HepG2 (cell line): Measurements from ENCODE around the gene RRBP1. TPM values are rescaled to one million over a fixed set of nuclear protein-coding genes. Genes with fewer than 3 reads are reported as not detected.
A peak's percentile ranks its signal among the peaks of the same experiment; 100 is the strongest.

Experiments
- ATAC-seq: fragments of 200-7000 bp; cut with Tn5 transposase; 3 replicates; pipeline ENCODE4 v1.9.1; 2020; ENCODE audit warnings: mild to moderate bottlenecking, moderate library complexity
- BruUV-seq: library from RNA; stranded (reverse); fragments of 400-500 nt; replicated peaks from 2 replicates; lab custom pipeline; 2021; lab: Mats Ljungman, UMichigan
- CTCF ChIA-PET: fragments of 300-600 bp; formaldehyde crosslinking; extraction: SDS; loops from one replicate; lab custom pipeline; 2021; ENCODE audit warnings: low total read pairs, inconsistent platforms, low intra/inter-chr PET ratio; lab: Yijun Ruan, JAX
- POLR2A ChIA-PET: fragments of 350-600 bp; sonication (Branson Sonifier 250); formaldehyde crosslinking; loops from one replicate; lab custom pipeline; 2020; ENCODE audit warnings: antibody characterized with exemption, inconsistent platforms; lab: Yijun Ruan, JAX
- DNase-seq: peaks from one replicate; pipeline ENCODE4 v3.0.0-alpha.2; 2015; ENCODE audit warnings: low spot score
- FAIRE-seq: peaks from 3 replicates; lab custom pipeline; 2011; peaks lifted over from hg19 to GRCh38; lab: Jason Lieb, UNC
- H2AFZ ChIP-seq: one replicate; pipeline ENCODE4 v1.6.1; 2011; ENCODE audit warnings: low read length, inconsistent platforms
- H3K27ac ChIP-seq: fragments of 300-600 bp; 3 replicates; pipeline ENCODE4 v1.8.0; 2011; ENCODE audit warnings: mixed run types, mild to moderate bottlenecking, mixed read lengths, low read length, inconsistent platforms; ENCODE audit not compliant: insufficient read depth; ENCODE audit errors: extremely low read length
- H3K27me3 ChIP-seq, 2 experiments: fragments of 200-600 bp in 1 of 2; 2 replicates in 1 of 2; 3 replicates in 1 of 2; pipeline versions ENCODE4 v1.6.0 to v1.8.0; 2011; ENCODE audit warnings: low read length in 2 of 2, mild to moderate bottlenecking in 2 of 2, moderate library complexity in 2 of 2, inconsistent platforms in 1 of 2; ENCODE audit not compliant: insufficient read depth in 2 of 2, control insufficient read depth in 1 of 2
- H3K36me3 ChIP-seq, 2 experiments: fragments of 200-600 bp in 1 of 2; replicated peaks in 1 of 2; 2 replicates in 1 of 2; 3 replicates in 1 of 2; pipeline versions ENCODE4 v1.5.1 to v1.8.0; 2011; ENCODE audit warnings: low read length in 2 of 2, inconsistent platforms in 1 of 2; ENCODE audit not compliant: insufficient read depth in 2 of 2, control insufficient read depth in 1 of 2
- H3K4me1 ChIP-seq: 2 replicates; pipeline ENCODE4 v1.5.1; 2012; ENCODE audit warnings: low read length, inconsistent platforms; ENCODE audit not compliant: insufficient read depth
- H3K4me2 ChIP-seq: 2 replicates; pipeline ENCODE4 v1.6.0; 2011; ENCODE audit warnings: low read depth, low read length, inconsistent platforms
- H3K4me3 ChIP-seq, 3 experiments: fragments of 200-600 bp in 1 of 3; sonication (generic), shearing (Covaris generic) in 1 of 3; replicated peaks in 1 of 3; 2 replicates each; pipeline ENCODE4 v1.5.1; 2011 to 2016; ENCODE audit warnings: low read length in 3 of 3, inconsistent platforms in 2 of 3, low read depth in 2 of 3, mild to moderate bottlenecking in 2 of 3, control low read depth in 1 of 3, mixed read lengths in 1 of 3; ENCODE audit not compliant: insufficient read depth in 1 of 3
- H3K79me2 ChIP-seq: one replicate; pipeline ENCODE4 v1.6.1; 2011; ENCODE audit warnings: low read length, inconsistent platforms; ENCODE audit not compliant: insufficient read depth
- H3K9ac ChIP-seq: 2 replicates; pipeline ENCODE4 v1.6.0; 2011; ENCODE audit warnings: mild to moderate bottlenecking, low read depth, low read length, inconsistent platforms; ENCODE audit not compliant: insufficient read depth
- H3K9me3 ChIP-seq: 2 replicates; pipeline ENCODE4 v1.5.1; 2012; ENCODE audit warnings: mild to moderate bottlenecking, low read length
- H4K20me1 ChIP-seq: 2 replicates; pipeline ENCODE4 v1.6.0; 2011; ENCODE audit warnings: inconsistent platforms, mild to moderate bottlenecking, low read length, moderate library complexity; ENCODE audit not compliant: insufficient read depth
- ELK4 ChIP-seq: sonication (generic); formaldehyde crosslinking; IDR thresholded peaks from 2 replicates; pipeline ENCODE4 v1.9.0; 2021; ENCODE audit warnings: missing genetic modification reagents, borderline replicate concordance
- MYNN ChIP-seq: sonication (generic); formaldehyde crosslinking; IDR thresholded peaks from 2 replicates; pipeline ENCODE4 v1.4.0; 2020; ENCODE audit warnings: mild to moderate bottlenecking, low read depth, missing genetic modification reagents
- PRPF4 ChIP-seq: fragments of 200-400 bp; formaldehyde crosslinking; IDR thresholded peaks from 2 replicates; pipeline ENCODE4 v1.6.1; 2016; ENCODE audit warnings: low read length, low read depth; ENCODE audit not compliant: poor library complexity, severe bottlenecking
- REPIN1 ChIP-seq: sonication (generic); formaldehyde crosslinking; IDR thresholded peaks from 2 replicates; pipeline ENCODE4 v1.8.0; 2022; ENCODE audit warnings: missing genetic modification reagents, low read depth, mild to moderate bottlenecking, borderline replicate concordance
- TFDP2 ChIP-seq: sonication (generic); formaldehyde crosslinking; IDR thresholded peaks from 2 replicates; pipeline ENCODE4 v1.4.0; 2020; ENCODE audit warnings: missing genetic modification reagents
- ZBTB10 ChIP-seq: sonication (generic); formaldehyde crosslinking; IDR thresholded peaks from 2 replicates; pipeline ENCODE4 v1.4.0; 2020; ENCODE audit warnings: missing genetic modification reagents, borderline replicate concordance
- ZBTB3 ChIP-seq: sonication (generic); formaldehyde crosslinking; IDR thresholded peaks from 2 replicates; pipeline ENCODE4 v1.4.0; 2020; ENCODE audit warnings: low read depth, mild to moderate bottlenecking, moderate library complexity, missing genetic modification reagents, borderline replicate concordance
- ZBTB7B ChIP-seq: sonication (generic); formaldehyde crosslinking; IDR thresholded peaks from 2 replicates; pipeline ENCODE4 v1.4.0; 2020; ENCODE audit warnings: missing genetic modification reagents
- ZC3H13 ChIP-seq: sonication (generic); formaldehyde crosslinking; IDR thresholded peaks from 2 replicates; pipeline ENCODE4 v1.8.1; 2023; ENCODE audit warnings: mild to moderate bottlenecking, missing genetic modification reagents, moderate library complexity
- ZC3H4 ChIP-seq: sonication (generic); formaldehyde crosslinking; IDR thresholded peaks from 2 replicates; pipeline ENCODE4 v1.4.0; 2020; ENCODE audit warnings: missing genetic modification reagents, borderline replicate concordance
- ZFP91 ChIP-seq: sonication (generic); formaldehyde crosslinking; IDR thresholded peaks from 2 replicates; pipeline ENCODE4 v1.9.0; 2022; ENCODE audit warnings: missing genetic modification reagents, mild to moderate bottlenecking, borderline replicate concordance
- ZNF230 ChIP-seq: sonication (generic); formaldehyde crosslinking; IDR thresholded peaks from 2 replicates; pipeline ENCODE4 v1.4.0; 2020; ENCODE audit warnings: mild to moderate bottlenecking, missing genetic modification reagents
- ZNF354B ChIP-seq: sonication (generic); formaldehyde crosslinking; IDR thresholded peaks from 2 replicates; pipeline ENCODE4 v1.8.0; 2022; ENCODE audit warnings: mild to moderate bottlenecking, missing genetic modification reagents
- ZNF451 ChIP-seq: sonication (generic); formaldehyde crosslinking; IDR thresholded peaks from 2 replicates; pipeline ENCODE4 v1.5.0; 2020; ENCODE audit warnings: mild to moderate bottlenecking, missing genetic modification reagents
- ZNF564 ChIP-seq: sonication (generic); formaldehyde crosslinking; IDR thresholded peaks from 2 replicates; pipeline ENCODE4 v1.8.1; 2023; ENCODE audit warnings: mild to moderate bottlenecking, missing genetic modification reagents
- ZNF781 ChIP-seq: sonication (generic); formaldehyde crosslinking; IDR thresholded peaks from 2 replicates; pipeline ENCODE4 v1.5.1; 2020; ENCODE audit warnings: borderline replicate concordance, mild to moderate bottlenecking, missing genetic modification reagents; ENCODE audit errors: not compliant biosample characterization
- WGBS: methylation state at CpG from one replicate; pipeline ENCODE4 v1.1.6; 2017; ENCODE audit warnings: low lambda C conversion rate; 5-methylcytosine and 5-hydroxymethylcytosine counted together
- in situ Hi-C: cut with HindIII; loops from 2 replicates; pipeline ENCODE4 v1.10.0; 2017; ENCODE audit warnings: low pct_unique_long_range_greater_than_20kb; ENCODE audit not compliant: extremely low pct_ligation_motif_present
- intact Hi-C: fragments of 100-400 bp; cut with micrococcal nuclease; formaldehyde crosslinking; loops from one replicate; pipeline ENCODE4 v1.10.0; 2022; ENCODE audit not compliant: unreplicated experiment
- polyA plus RNA-seq, 8 experiments: library from polyadenylated mRNA; depleted of rRNA in 3 of 8; stranded (reverse) in 7 of 8; unstranded in 1 of 8; fragments of >200 nt; fragmentation: Illumina TruSeq in 4 of 8; extraction: Trizol in 4 of 8; gene quantifications; 2 replicates each; pipeline versions ENCODE4 v1.2.1 to v1.2.3, GENCODE V29; 2011 to 2016; ENCODE audit warnings: low read depth in 4 of 8, missing spikeins in 1 of 8, mixed read lengths in 1 of 8; ENCODE audit not compliant: insufficient read depth in 1 of 8
- total RNA-seq, 5 experiments: library from RNA; depleted of rRNA; stranded (reverse); fragments of >200 nt; fragmentation: Illumina TruSeq; extraction: Trizol; gene quantifications; 2 replicates each; pipeline ENCODE4 v1.2.3, GENCODE V29; 2016; ENCODE audit warnings: low read depth in 1 of 5

The RRBP1 gene
- total and polyA plus RNA-seq, 2 of the 13 experiments (the other 11 are each of a cell fraction or from before 2014, with no cell fraction given): 150 to 222 TPM

- H3K9ac ChIP-seq: no peak overlapping the region
- CTCF ChIA-PET: interaction anchor here (1.4 to 2.0 kb wide), 2 partner anchors 244 to 285 kb away, joined by 11 to 12 read pairs; no protein-coding TSS in a partner anchor
- no peaks in the 10 kb centered on the region for H3K27me3 ChIP-seq
- WGBS: 97% methylated on average over 11 of the region's 11 CpGs
- H2AFZ ChIP-seq: no peak overlapping the region
- ATAC-seq: no peak
- H3K9me3 ChIP-seq: no peaks in the 10 kb centered on the region
- POLR2A ChIA-PET: interaction anchor here (0.7 kb wide), 1 partner anchor 143 kb away, joined by 3 read pairs; no protein-coding TSS in a partner anchor
- intact Hi-C loops (no loop called here), in situ Hi-C loops (no loop called here)
- no peak overlapping the region for H3K4me3 ChIP-seq
- no peak overlapping the region for H3K27ac ChIP-seq
- DNase-seq: no peak
- H4K20me1 ChIP-seq: peaks cover 84% of the 10 kb centered on the region
- H3K36me3 ChIP-seq: peaks cover 58 to 88% of the 10 kb centered on the region in 2 experiments
- no TSS peak for BruUV-seq
- FAIRE-seq: no peak
- H3K4me1 ChIP-seq: peaks cover 5% of the 10 kb centered on the region
- H3K4me2 ChIP-seq: no peak overlapping the region
- peaks cover 87% of the 10 kb centered on the region for H3K79me2 ChIP-seq
- TF ChIP-seq ZC3H4 (CRISPR knock-in tag) (no peak), ZBTB10 (no peak), ZFP91 (CRISPR knock-in tag) (no peak), ZNF564 (CRISPR knock-in tag) (no peak), ELK4 (CRISPR knock-in tag) (no peak), ZNF354B (no peak), PRPF4 (no peak), TFDP2 (CRISPR knock-in tag) (no peak), REPIN1 (no peak), MYNN (CRISPR knock-in tag) (no peak), ZNF451 (CRISPR knock-in tag) (0 out of 2 replicates have a peak, but pooled peaks have one; percentile 52), ZBTB3 (CRISPR knock-in tag) (no peak), ZNF230 (no peak), ZC3H13 (CRISPR knock-in tag) (0 out of 2 replicates have a peak, but pooled peaks have one; percentile 2), ZNF781 (CRISPR knock-in tag) (no peak), ZBTB7B (no peak)
These were observed 28.0 kb downstream of the RRBP1 start for GRCh38 chr20:17653835-17654648.
